Stimulated activated CD8-positive, alpha-beta memory T cell treated with anti-CD3 and anti-CD28 coated beads, Interleukin-7, amount 100 ng/mL, for 4 hours (primary cell): Measurements from ENCODE around the gene FAM210A.

Source experiments
- DNase-seq, 2 donors: peaks; one replicate each; pipeline ENCODE4 v3.0.0-alpha.2; 2020; ENCODE audit warnings: low read depth in 2 of 2

FAM210A gene

GRCh38 chr18:13621886-13622619 lies 104.3 kb downstream of the FAM210A start:
- no peak for DNase-seq

GRCh38 chr18:13621446-13621849 lies 104.9 kb downstream of the FAM210A start:
- no peak for DNase-seq

- no peak for DNase-seq
These were observed 105.4 kb downstream of the FAM210A start for GRCh38 chr18:13620818-13621445.

GRCh38 chr18:13620206-13620672 lies 106.1 kb downstream of the FAM210A start:
- no peak for DNase-seq

- DNase-seq, result no peak
These were observed 106.7 kb downstream of the FAM210A start for GRCh38 chr18:13619505-13620205.

GRCh38 chr18:13618760-13619438 lies 107.5 kb downstream of the FAM210A start:
- DNase-seq, result no peak

GRCh38 chr18:13617826-13618515 lies 108.4 kb downstream of the FAM210A start:
- DNase-seq, result no peak

GRCh38 chr18:13616525-13617035 lies 109.8 kb downstream of the FAM210A start:
- no peak for DNase-seq

GRCh38 chr18:13616041-13616440 lies 110.3 kb downstream of the FAM210A start:
- no peak for DNase-seq

GRCh38 chr18:13615432-13615861 lies 110.9 kb downstream of the FAM210A start:
- no peak for DNase-seq

- DNase-seq, result no peak
These were observed 111.6 kb downstream of the FAM210A start for GRCh38 chr18:13614641-13615288.

GRCh38 chr18:13613591-13614501 lies 112.5 kb downstream of the FAM210A start:
- no peak for DNase-seq
